ENCODE data around the gene RTRAF. TPM values are rescaled to one million over a fixed set of nuclear protein-coding genes. Genes with fewer than 3 reads are reported as not detected.

Gene RTRAF
- total RNA-seq, 1 experiment from 2014 or later, result 189 TPM

DNA sequence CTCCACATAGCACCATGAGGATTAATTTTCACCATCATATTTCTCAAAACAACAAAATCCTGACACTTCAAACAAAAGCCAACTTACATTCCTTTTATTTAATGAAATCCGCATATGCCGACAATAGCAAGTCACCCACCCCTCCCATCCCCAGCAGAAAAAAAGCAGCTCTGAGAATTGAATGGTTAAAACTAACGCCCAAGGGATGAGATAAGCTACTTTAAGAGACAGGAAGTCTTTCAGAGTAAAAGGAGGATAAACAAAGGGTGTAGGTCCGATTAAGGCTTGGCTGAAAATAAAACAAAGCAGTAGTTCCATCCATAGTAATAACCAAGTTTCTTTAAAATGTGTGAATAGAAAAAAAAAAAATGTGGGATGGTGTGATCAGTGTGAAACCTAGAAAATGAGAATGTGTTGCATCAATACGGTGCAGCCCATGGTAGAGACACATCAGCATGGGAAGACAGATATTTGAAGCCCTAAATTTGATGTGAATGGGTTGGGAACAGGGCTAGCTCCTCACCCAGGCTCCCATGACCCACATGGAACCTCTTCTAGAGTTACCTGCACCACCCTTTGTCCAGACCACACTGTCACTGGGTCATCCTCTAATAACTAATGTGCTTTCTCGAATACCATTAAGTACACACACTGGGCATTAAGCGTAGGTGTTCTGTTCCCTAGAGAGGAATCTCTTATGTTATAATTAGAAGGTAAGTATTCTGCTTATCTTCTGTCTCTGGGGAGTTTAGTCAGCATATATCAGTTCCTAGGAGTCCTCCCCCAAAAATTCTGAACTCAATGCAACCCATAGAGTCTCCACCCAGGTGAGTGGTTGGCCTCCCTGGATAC lies 31.7 kb downstream of the RTRAF start:
- DNase-seq (ENCODE audit: low read depth), result no peak

- no peak for DNase-seq (ENCODE audit: low read depth)
Measured at GRCh38 chr14:52021957-52022600, 32.7 kb downstream of the RTRAF start.

DNA sequence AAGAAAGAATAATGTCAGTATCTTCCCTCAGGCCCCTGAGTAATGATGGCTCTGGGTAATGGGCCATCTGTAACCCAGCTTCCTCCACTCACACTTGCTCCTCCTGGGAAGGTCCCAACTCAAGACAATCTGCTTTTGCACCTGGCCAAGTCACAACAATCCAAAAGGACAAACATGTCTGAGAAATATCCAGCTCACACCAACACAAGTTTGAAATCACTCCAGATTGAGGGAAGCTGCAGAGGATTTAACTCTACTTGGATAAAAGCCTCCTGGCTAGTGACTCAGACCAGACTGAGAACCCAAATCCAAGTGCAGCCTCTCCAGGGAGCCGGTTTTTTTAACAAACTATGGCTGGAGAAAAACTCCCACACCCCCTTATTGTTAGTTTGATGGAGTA lies 34.2 kb downstream of the RTRAF start:
- peak; percentile 88 for DNase-seq (ENCODE audit: low read depth)

DNA sequence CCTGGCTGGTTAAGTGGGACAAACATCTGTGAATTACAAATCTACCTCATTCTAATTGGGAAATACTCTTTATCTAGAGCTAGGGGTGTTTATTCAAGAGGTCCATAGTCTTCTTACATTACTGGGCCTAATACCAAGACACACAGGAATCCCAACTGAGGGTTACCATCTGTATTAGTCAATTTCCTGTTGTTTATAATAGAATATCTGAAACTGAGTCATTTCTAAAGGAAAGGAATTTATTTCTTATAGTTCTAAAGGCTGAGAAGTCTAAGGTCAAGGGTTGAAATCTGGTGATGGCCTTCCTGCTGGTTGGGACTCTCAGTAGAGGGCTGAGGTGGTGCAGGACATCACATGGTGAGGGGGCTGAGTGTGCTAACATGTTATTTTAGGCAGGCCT lies 36.0 kb downstream of the RTRAF start:
- DNase-seq (ENCODE audit: low read depth), result peak; percentile 87

- no peak for DNase-seq (ENCODE audit: low read depth)
Measured at GRCh38 chr14:52026017-52026660, 36.8 kb downstream of the RTRAF start.

- no peak for DNase-seq (ENCODE audit: low read depth)
Measured at GRCh38 chr14:52026901-52027300, 37.6 kb downstream of the RTRAF start.

- no peak for DNase-seq (ENCODE audit: low read depth)
Measured at GRCh38 chr14:52029881-52030280, 40.5 kb downstream of the RTRAF start.

- DNase-seq (ENCODE audit: low read depth), result peak; percentile 99
Measured at GRCh38 chr14:52031781-52032180, 42.4 kb downstream of the RTRAF start.

GRCh38 chr14:52032204-52032801 lies 43.0 kb downstream of the RTRAF start:
- DNase-seq (ENCODE audit: low read depth), result peak; percentile 88

DNA sequence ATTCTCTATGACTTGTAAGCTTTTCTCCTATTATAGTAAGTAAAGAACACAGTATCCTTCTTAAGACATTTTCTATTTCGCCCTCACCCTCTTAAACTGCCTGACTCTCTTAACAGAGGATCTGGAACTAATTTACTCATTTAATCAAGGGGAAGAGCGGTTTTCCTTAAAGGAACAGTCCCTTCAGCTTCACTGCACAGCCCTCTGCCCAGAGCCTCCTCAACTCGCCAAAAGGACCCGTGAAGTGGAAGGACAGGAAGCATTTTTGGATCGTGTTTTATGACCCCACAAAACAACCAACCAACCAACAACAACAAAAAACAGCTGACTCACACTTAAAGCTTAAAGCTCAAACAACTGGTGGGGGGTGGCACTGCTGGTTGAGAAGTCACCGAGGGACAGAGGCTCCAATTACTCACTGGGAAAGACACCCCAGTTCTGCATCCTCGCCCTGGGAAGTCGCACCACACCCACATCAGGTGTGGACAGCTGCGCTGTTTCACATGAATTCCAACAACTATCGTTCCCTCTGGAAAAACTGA lies 43.8 kb downstream of the RTRAF start:
- peak; percentile 91 for DNase-seq (ENCODE audit: low read depth)

- DNase-seq (ENCODE audit: low read depth), result no peak
Measured at GRCh38 chr14:52039124-52039815, 49.9 kb downstream of the RTRAF start.

DNA sequence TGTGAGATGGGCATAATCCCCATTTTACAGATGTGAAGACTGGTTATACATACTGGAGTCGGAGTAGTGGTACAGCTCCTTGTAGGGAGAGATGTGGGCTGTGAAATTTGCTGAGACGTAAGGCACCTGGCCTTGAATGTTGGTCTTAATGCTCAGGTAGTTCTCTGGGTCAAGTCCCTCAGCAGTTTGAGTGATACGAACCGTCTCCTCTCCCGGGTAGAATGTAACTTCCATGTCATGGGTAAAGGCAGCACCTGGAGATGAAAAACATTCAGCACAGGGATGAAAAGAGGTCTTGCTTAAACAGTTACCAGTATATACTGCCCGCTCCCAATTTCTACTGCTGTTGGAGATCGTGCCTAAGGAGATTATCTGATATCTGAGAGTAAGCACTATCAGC lies 51.3 kb downstream of the RTRAF start:
- DNase-seq (ENCODE audit: low read depth), result no peak

GRCh38 chr14:52042371-52043289 lies 53.3 kb downstream of the RTRAF start:
- DNase-seq (ENCODE audit: low read depth), result no peak

DNA sequence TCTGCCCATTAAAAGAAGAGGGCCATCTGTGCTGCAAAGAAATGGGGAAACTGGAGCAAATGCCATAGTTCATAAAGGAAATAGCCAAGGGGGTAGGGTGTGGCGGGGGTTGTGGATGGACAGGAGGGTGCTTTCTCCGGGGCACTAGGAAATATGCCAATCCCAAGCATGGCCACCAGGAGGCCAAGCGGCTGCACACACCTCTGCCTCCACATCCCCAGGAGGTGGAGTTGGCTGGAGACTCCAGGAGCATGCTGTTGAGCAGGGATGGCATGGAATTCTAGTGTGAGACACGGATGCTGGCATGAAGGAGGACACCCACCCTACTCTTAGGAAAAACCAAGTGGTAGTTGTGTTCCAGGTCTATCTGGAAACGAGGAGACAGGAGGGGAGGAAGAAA lies 54.3 kb downstream of the RTRAF start:
- peak; percentile 40 for DNase-seq (ENCODE audit: low read depth)

GRCh38 chr14:52044791-52045522 lies 55.6 kb downstream of the RTRAF start:
- DNase-seq (ENCODE audit: low read depth), result peak; percentile 92

- DNase-seq (ENCODE audit: low read depth), result no peak
Measured at GRCh38 chr14:52046376-52046917, 57.1 kb downstream of the RTRAF start.

DNA sequence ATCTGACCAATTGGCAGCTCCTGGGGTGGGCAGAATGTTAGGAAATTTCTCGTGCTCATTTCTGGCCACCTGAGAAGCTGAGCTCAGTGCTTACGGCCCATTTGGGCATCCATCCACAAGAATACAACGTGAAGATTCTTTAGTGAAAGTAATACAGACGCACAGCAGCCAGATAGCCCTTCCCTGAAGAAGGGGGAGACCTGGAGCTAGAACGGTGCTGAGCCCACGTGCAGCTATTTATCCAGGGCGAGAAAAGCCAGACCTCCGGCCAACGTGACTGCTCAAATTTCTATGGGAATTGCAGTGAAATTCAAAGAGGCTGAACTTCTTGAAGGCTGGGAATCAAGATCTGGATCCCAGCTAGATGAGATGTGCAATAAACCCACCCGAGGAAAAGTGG lies 58.8 kb downstream of the RTRAF start:
- DNase-seq (ENCODE audit: low read depth), result no peak

DNA sequence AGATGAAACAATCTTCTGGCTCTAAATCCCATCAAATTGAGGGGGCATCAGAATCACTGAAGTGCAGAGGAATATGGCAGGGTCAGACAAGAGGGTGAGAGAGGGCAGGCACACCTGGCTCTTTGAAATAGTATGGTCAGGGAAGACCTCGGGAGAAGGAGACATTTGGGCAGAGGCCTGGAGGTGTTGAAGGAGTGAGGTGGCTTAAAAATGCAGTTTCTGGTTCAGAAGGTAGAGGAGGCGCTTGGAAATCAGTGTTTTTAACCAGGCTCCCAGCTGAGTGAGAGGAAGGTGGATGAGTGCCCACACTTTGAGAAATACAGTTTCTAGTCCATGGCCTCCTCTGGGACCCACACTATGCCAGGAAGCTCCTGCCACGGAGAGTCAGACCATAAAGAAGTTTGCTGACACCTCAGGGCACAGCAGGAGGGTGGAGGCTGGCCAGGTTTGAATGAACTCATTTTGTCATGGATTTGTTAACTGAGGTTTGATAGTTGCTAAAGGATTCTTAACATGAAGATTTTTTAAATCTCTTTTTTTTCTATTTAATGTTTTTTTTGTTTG lies 59.4 kb downstream of the RTRAF start:
- peak; percentile 81 for DNase-seq (ENCODE audit: low read depth)

- no peak for DNase-seq (ENCODE audit: low read depth)
Measured at GRCh38 chr14:52049271-52049670, 59.9 kb downstream of the RTRAF start.

Data from M059J (cell line).